PC-3 (cell line): Measurements from ENCODE around the gene CFAP410.

Experiments
- EZH2 ChIP-seq: fragments of 300-600 bp; sonication (generic); IDR thresholded peaks from one replicate; pipeline ENCODE4 v1.6.1; 2017; ENCODE audit warnings: antibody characterized with exemption, mild to moderate bottlenecking, low read length; ENCODE audit not compliant: unreplicated experiment
- TF ChIP-seq, protein P1 (sequence below): fragments of 300-600 bp; sonication (generic); conservative IDR thresholded peaks from 2 replicates; pipeline ENCODE4 v1.5.1; 2017; ENCODE audit warnings: antibody characterized with exemption, low read depth, mild to moderate bottlenecking, low read length

DNA sequence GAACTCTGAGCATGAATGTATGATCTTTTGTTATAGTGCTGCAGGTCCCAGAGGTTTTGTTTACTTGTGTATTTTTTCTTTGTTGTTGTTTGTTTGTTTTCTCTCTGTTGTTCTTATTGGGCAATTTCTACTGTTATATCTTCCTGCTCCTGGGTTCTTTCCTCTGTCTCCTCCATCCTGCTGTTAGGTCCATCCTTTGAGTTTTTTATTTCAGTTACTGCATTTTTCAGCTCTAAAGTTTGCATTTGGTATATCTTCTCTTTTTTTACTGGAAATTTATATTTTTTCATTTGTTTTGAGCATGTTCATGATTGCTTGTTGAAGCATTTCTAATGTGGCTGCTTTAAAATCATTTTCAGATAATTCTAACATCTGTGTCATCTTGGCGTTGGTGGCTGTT, 24.1 kb upstream of the CFAP410 start:
- TF ChIP-seq, protein P1, sequence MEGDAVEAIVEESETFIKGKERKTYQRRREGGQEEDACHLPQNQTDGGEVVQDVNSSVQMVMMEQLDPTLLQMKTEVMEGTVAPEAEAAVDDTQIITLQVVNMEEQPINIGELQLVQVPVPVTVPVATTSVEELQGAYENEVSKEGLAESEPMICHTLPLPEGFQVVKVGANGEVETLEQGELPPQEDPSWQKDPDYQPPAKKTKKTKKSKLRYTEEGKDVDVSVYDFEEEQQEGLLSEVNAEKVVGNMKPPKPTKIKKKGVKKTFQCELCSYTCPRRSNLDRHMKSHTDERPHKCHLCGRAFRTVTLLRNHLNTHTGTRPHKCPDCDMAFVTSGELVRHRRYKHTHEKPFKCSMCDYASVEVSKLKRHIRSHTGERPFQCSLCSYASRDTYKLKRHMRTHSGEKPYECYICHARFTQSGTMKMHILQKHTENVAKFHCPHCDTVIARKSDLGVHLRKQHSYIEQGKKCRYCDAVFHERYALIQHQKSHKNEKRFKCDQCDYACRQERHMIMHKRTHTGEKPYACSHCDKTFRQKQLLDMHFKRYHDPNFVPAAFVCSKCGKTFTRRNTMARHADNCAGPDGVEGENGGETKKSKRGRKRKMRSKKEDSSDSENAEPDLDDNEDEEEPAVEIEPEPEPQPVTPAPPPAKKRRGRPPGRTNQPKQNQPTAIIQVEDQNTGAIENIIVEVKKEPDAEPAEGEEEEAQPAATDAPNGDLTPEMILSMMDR, result no peak
- TF ChIP-seq EZH2, result no peak
